Esophagus squamous epithelium (tissue), 4 donors: ENCODE measurements around the gene DOCK8.

Experiments used
- CTCF ChIP-seq, 6 experiments: fragments of 450-650 bp in 4 of 6; fragments of 200-600 bp in 2 of 6; sonication (generic) in 2 of 6; IDR thresholded peaks; one replicate each; pipeline ENCODE4 v1.5.1; 2016 to 2019; ENCODE audit warnings: antibody characterized with exemption in 6 of 6, mild to moderate bottlenecking in 4 of 6, moderate library complexity in 4 of 6
- POLR2A ChIP-seq, 4 donors: fragments of 450-650 bp; IDR thresholded peaks; one replicate each; pipeline ENCODE4 v1.6.1; 2017; ENCODE audit warnings: antibody characterized with exemption in 4 of 4, mild to moderate bottlenecking in 4 of 4, moderate library complexity in 3 of 4

- no peak for TF ChIP-seq POLR2A (IDR thresholded peaks at IDR 0.05)
- no peak for TF ChIP-seq CTCF (IDR thresholded peaks at IDR 0.05)
Measured at GRCh38 chr9:472479-473075, 257.9 kb downstream of the DOCK8 start.
